Activated B cell treated with CpG ODN at 0.5 μM for 24 hours (primary cell): Measurements from ENCODE around the gene NIPBL. TPM values are rescaled to one million over a fixed set of nuclear protein-coding genes. Genes with fewer than 3 reads are reported as not detected.
"Not testable (repeated sequence)": the region's sequence is repeated elsewhere in the genome, so short reads cannot be mapped to it uniquely, and the experiment has no call there.

Experiments used
- ATAC-seq: fragments of 200-7000 bp; cut with Tn5 transposase; one replicate; pipeline ENCODE4 v1.10.0; 2021; ENCODE audit warnings: low read depth, mild to moderate bottlenecking, moderate library complexity
- CTCF ChIA-PET: fragments of 350-600 bp; sonication (Branson Sonifier 250); formaldehyde crosslinking; loops from one replicate; lab custom pipeline; 2021; ENCODE audit warnings: antibody characterized with exemption; lab: Charles Lee
- POLR2A ChIA-PET: fragments of 350-600 bp; sonication (Branson Sonifier 250); formaldehyde crosslinking; loops from one replicate; lab custom pipeline; 2021; ENCODE audit warnings: antibody characterized with exemption; lab: Charles Lee
- DNase-seq: peaks from one replicate; pipeline ENCODE4 v3.0.0; 2022
- H3K27ac Mint-ChIP-seq: one replicate; pipeline ENCODE4 v1.8.0; 2020; ENCODE audit warnings: mixed read lengths
- H3K27me3 Mint-ChIP-seq: one replicate; pipeline ENCODE4 v1.8.0; 2021; ENCODE audit warnings: mixed read lengths
- H3K36me3 Mint-ChIP-seq: one replicate; pipeline ENCODE4 v1.8.0; 2021; ENCODE audit warnings: low read depth, mixed read lengths
- H3K4me1 Mint-ChIP-seq: one replicate; pipeline ENCODE4 v1.8.0; 2021; ENCODE audit warnings: mixed read lengths
- H3K4me3 Mint-ChIP-seq: one replicate; pipeline ENCODE4 v1.8.0; 2020; ENCODE audit warnings: mild to moderate bottlenecking, mixed read lengths
- H3K9me3 Mint-ChIP-seq: one replicate; pipeline ENCODE4 v1.8.0; 2020; ENCODE audit warnings: mixed read lengths
- intact Hi-C: fragments of 100-400 bp; cut with micrococcal nuclease; formaldehyde crosslinking; loops from one replicate; pipeline ENCODE4 v1.15.1; 2024
- total RNA-seq: library from RNA; stranded (reverse); gene quantifications from 2 replicates; pipeline ENCODE4 v1.2.3, GENCODE V29; 2022
- TF ChIP-seq, protein P1 (sequence below): fragments of 200-600 bp; IDR thresholded peaks from one replicate; pipeline ENCODE4 v1.8.0; 2022; ENCODE audit warnings: antibody characterized with exemption, mild to moderate bottlenecking

Gene NIPBL
- total RNA-seq, 1 donor from 2014 or later, result 82.5 TPM

DNA sequence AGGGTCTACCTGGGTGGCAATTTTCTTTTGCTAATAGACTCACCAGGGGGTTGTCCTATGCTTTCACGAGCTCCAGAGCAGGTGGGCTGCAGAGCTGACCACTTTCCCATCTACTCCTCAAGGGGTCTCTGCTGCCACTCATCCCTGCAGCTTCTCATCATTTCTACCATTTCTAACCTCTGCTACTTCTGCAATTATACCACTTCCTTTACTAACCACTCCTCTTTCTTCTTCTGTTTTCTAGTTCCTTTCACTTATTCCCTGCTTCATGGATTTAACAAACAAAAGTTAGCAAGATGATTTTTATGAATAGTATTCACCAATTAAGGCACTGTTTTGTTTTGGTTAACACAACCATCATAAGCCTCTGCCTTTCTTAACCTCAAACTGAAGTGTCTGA is 34.5 kb upstream of the NIPBL start:
- no peaks in the 10 kb centered on the region for H3K27me3 Mint-ChIP-seq
- ChIA-PET POLR2A (no interaction called here), CTCF (no interaction called here)
- no peaks in the 10 kb centered on the region for H3K9me3 Mint-ChIP-seq
- H3K4me1 Mint-ChIP-seq, result peaks cover 18% of the 10 kb centered on the region
- no peak overlapping the region for H3K4me3 Mint-ChIP-seq
- no peak overlapping the region for H3K27ac Mint-ChIP-seq
- no peaks in the 10 kb centered on the region for H3K36me3 Mint-ChIP-seq
- ATAC-seq, result no peak
- intact Hi-C loops, result no loop called here
- TF ChIP-seq, protein P1, sequence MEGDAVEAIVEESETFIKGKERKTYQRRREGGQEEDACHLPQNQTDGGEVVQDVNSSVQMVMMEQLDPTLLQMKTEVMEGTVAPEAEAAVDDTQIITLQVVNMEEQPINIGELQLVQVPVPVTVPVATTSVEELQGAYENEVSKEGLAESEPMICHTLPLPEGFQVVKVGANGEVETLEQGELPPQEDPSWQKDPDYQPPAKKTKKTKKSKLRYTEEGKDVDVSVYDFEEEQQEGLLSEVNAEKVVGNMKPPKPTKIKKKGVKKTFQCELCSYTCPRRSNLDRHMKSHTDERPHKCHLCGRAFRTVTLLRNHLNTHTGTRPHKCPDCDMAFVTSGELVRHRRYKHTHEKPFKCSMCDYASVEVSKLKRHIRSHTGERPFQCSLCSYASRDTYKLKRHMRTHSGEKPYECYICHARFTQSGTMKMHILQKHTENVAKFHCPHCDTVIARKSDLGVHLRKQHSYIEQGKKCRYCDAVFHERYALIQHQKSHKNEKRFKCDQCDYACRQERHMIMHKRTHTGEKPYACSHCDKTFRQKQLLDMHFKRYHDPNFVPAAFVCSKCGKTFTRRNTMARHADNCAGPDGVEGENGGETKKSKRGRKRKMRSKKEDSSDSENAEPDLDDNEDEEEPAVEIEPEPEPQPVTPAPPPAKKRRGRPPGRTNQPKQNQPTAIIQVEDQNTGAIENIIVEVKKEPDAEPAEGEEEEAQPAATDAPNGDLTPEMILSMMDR, result no peak
- DNase-seq, result no peak

DNA sequence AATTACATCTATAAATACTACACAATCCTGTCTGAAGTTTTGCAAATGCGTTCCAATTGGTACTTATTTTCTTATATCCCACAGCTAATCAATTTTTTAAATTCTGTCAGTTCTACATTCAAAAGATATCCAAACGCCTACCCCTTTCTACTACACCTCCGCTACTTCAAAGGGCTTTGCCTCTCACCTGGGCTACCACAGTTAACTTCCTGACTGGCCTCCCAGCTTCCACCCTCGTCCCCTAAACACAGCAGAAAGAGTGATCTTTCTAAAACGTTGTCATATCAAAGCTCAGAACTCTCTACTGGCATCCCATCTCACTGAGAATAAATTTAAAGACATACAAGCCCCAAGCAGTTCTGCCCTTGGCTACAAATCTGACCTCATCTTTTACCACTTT is 32.3 kb upstream of the NIPBL start:
- no peaks in the 10 kb centered on the region for H3K36me3 Mint-ChIP-seq
- TF ChIP-seq, protein P1, result no peak
- intact Hi-C loops, result no loop called here
- CTCF ChIA-PET, result interaction anchor here (0.6 kb wide), 1 partner anchor 155 kb away, joined by 3 read pairs; no protein-coding TSS in a partner anchor
- no peak overlapping the region for H3K4me3 Mint-ChIP-seq
- POLR2A ChIA-PET, result no interaction called here
- H3K9me3 Mint-ChIP-seq, result no peaks in the 10 kb centered on the region
- H3K27ac Mint-ChIP-seq, result no peak overlapping the region
- H3K27me3 Mint-ChIP-seq, result no peaks in the 10 kb centered on the region
- peaks cover 18% of the 10 kb centered on the region for H3K4me1 Mint-ChIP-seq
- ATAC-seq (no peak), DNase-seq (no peak)

DNA sequence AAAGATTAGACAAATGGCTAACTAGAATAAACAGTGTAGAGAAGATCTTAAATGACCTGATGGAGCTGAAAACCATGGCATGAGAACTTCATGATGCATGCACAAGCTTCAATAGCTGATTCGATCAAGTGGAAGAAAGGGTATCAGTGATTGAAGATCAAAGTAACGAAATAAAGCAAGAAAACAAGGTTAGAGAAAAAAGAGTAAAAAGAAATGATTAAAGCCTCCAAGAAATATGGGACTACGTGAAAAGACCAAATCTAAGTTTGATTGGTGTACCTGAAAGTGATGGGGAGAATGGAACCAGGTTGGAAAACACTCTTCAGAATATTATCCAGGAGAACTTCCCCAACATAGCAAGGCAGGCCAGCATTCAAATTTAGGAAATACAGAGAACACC is 28.0 kb upstream of the NIPBL start:
- H3K4me1 Mint-ChIP-seq, H3K27ac Mint-ChIP-seq, H3K9me3 Mint-ChIP-seq, CTCF ChIA-PET, intact Hi-C loops, H3K36me3 Mint-ChIP-seq, H3K27me3 Mint-ChIP-seq, DNase-seq, ATAC-seq, POLR2A ChIA-PET, H3K4me3 Mint-ChIP-seq: not testable (repeated sequence)

DNA sequence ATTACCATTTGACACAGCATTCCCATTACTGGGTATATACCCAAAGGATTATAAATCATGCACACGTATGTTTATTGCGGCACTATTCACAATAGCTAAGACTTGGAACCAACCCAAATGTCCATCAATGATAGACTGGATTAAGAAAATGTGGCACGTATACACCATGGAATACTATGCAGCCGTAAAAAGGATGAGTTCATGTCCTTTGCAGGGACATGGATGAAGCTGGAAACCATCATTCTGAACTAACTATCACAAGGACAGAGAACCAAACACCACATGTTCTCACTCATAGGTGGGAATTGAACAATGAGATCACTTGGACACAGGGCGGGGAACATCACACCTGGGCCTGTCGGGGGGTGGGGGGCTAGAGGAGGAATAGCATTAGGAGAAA is 23.7 kb upstream of the NIPBL start:
- H3K4me3 Mint-ChIP-seq, H3K4me1 Mint-ChIP-seq, ATAC-seq, POLR2A ChIA-PET, H3K36me3 Mint-ChIP-seq, CTCF ChIA-PET, DNase-seq, H3K27me3 Mint-ChIP-seq, H3K27ac Mint-ChIP-seq, H3K9me3 Mint-ChIP-seq, intact Hi-C loops: not testable (repeated sequence)

DNA sequence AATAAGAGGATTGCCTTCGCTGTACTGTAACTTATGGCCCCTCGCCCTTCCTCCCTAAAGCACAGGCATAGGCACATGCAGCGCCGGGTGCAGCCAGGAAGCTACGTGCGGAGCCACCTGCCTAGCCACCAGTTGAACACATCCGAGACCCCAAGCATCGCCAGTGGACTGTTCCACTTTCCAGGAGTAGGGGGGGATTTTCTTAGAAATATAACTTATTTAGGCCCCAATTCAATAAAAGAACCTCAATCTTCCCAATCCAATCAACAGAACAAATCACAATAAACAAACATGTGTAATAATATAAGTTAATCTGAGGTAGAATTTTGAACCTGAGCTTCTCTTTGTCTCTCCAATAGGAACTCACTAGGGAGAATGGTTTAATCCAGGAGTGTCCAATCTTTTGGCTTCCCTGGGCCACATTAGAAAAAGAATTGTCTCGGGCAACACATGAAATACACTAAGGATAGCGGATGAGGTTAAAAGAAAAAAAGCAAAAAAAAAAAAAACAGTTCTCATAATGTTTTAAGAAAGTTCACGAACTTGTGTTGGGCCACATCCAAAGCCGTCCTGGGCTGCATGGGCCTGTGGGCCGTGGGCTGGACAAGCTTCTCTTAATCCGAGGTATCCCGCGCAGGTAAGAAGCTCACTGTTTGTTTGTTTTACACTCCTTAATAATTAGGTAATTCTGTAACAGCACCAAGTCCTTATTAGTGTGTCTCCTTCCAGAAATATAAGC is 22.0 kb upstream of the NIPBL start:
- no peaks in the 10 kb centered on the region for H3K27me3 Mint-ChIP-seq
- no peak overlapping the region for H3K4me3 Mint-ChIP-seq
- POLR2A ChIA-PET, result no interaction called here
- H3K9me3 Mint-ChIP-seq, result peaks cover 7% of the 10 kb centered on the region
- intact Hi-C loops, result no loop called here
- ATAC-seq (no peak), DNase-seq (no peak)
- TF ChIP-seq, protein P1, result no peak
- H3K27ac Mint-ChIP-seq, result no peak overlapping the region
- H3K4me1 Mint-ChIP-seq, result no peaks in the 10 kb centered on the region
- H3K36me3 Mint-ChIP-seq, result no peaks in the 10 kb centered on the region
- CTCF ChIA-PET, result no interaction called here

DNA sequence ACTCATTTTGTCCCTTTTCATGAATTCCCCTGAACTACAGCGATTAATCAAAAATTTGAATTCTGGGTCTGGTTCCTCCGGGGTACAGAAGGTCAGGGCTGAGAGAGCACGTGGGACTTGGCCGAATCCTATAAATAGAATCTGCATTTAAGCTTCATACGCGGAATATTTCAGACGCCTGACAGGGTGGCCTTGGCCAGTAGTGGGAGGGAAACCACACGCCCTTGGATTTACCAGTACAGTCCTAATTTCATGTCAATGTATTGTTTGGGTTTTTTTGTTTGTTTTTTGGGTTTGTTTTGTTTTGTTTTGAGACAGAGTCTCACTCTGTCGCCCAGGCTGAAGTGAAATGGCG is 21.5 kb upstream of the NIPBL start:
- DNase-seq (no peak), ATAC-seq (no peak)
- Mint-ChIP-seq H3K36me3 (no peaks in the 10 kb centered on the region), H3K4me1 (no peaks in the 10 kb centered on the region), H3K27ac (no peak overlapping the region), H3K9me3 (peaks cover 6% of the 10 kb centered on the region), H3K27me3 (peaks cover 2% of the 10 kb centered on the region), H3K4me3 (no peak overlapping the region)
- CTCF ChIA-PET, result no interaction called here
- TF ChIP-seq, protein P1, result no peak
- intact Hi-C loops, result no loop called here
- POLR2A ChIA-PET, result no interaction called here
